ENCODE measurements around the gene RNF151.
A peak's percentile ranks its signal among the peaks of the same experiment; 100 is the strongest.
"Not testable (repeated sequence)": the region's sequence is repeated elsewhere in the genome, so short reads cannot be mapped to it uniquely, and the experiment has no call there.

Gene RNF151

GRCh38 chr16:1938910-1939309 is 27.7 kb upstream of the RNF151 start:
- no peak for DNase-seq (ENCODE audit: low spot score)

DNA sequence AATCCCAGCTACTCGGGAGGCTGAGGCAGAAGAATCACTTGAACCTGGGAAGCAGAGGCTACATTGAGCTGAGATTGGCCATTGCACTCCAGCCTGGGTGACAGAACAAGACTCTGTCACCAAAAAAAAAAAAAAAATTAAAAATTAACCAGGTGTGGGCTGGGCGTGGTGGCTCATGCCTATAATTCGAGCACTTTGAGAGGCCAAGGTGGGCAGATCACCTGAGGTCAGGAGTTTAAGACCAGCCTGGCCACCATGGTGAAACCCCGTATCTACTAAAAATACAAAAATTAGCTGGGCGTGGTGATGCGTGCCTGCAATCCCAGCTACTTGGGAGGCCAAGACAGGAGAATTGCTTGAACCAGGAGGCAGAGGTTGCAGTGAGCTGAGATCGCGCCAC is 26.8 kb upstream of the RNF151 start:
- not testable (repeated sequence) for DNase-seq (ENCODE audit: low spot score)

GRCh38 chr16:1940273-1941161 is 26.1 kb upstream of the RNF151 start:
- DNase-seq (ENCODE audit: low spot score): no peak

- DNase-seq (ENCODE audit: low spot score): no peak
Measured at GRCh38 chr16:1941162-1942046, 25.3 kb upstream of the RNF151 start.

DNA sequence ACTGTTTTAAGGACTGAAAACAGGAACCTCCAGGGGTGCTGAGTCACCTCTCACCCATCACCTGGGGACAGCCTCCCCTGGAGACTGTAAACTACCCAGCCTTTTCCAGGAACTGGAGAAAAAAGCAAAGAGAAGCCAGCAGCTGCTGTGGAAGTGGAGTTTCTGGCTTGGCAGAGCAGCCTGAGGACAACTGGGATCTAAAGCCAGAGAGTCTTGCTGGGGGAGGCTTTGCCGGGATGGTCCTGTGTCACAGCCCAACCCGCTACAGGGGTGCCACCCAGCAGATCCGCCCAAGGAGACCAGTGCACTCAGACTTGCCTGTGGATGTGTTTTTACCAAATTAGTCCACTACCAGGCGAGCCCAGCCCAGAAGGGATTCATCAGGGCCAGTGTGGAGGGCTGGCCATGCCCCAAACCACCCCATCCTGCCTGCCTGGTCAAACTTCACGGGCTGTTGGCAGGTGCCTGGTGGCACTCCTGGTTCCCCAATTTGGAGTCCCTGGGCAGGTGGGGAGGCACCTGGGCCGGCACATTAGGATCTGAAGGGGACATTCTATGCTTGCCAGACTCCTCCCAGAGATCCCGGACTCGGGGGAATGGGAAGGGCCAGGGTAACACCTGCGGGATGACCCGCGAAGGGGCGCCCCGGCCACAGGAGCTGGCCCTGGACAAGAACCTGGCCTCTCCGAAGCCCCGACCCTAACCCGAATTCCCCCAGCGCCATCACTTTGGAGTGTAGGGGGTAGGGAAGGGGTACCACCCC is 24.4 kb upstream of the RNF151 start:
- peak; percentile 17 for DNase-seq (ENCODE audit: low spot score)

DNA sequence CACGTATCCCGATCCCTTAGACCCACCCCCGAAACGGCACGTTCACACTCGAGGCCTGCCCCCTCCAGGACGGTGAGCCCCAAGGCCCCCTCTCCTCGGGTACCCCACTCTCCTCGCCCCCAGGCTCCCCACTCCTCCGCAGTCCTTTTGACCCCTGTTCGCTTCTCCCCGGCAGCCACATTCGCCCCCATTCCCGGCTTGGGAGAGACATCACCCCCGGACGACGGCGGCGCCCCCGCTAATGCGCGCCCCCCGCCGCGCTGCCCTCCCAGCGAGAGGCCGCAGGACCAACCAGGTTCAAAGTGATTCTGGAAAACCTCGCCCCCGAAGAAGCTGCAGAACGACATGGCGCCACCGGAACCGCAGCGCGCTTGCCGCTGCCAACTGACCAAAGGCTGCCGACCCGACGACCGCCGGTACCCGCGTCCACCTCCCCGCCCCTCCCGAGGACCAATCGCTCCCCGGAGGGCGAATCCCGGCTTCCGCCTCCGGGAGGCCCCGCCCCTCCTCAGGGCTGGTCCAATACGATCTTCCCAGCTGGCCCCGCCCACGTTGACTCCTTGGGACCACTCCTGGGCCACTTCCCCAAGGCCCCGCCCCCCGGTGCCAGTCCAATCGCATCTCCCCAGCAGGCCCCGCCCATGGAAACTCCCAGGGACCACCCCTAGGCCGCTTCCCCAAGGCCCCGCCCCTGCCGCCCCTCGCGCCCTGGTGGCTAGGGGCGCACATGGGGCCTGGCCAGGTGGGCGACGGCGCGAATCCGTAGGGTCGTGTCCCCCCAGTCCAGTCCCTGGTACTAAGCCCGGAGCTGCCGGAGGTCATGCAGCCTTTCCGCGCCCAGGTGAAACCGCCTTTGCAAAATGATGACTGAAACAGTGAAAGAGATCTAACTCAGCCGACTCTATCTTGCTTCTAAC is 23.6 kb upstream of the RNF151 start, which contains the start of gene MSRB1:
Gene MSRB1, minus strand, starts transcription at position 390 of the 917 bp plus-strand sequence. Its CDS starts 43 bp downstream, at position 347.
- DNase-seq (ENCODE audit: low spot score): peak; percentile 98

DNA sequence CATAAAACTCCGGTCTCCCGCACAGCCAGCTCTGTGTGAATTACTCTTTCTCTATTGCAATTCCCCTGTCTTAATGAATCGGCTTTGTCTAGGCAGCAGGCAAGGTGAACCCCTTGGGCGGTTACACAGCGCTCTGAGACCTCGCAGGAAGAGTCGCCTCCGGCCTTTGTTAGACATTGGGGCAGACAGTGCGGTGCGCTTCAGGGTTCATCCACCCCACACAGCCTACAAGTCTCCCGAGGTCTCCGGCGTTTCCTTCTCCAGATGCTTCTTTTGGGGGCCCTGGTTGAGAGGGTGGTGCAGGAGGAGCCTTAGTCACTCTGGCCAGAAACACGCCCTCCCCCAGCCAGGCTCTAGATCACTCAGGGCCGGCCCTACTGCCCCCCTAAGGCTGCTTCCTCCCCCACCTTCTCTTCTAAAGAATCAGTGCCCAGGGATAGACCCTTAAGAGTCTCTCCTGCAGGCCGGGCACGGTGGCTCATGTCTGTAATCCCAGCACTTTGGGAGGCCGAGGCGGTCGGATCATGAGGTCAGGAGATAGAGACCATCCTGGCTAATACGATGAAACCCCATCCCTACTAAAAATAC is 21.9 kb upstream of the RNF151 start:
- DNase-seq (ENCODE audit: low spot score): no peak

DNA sequence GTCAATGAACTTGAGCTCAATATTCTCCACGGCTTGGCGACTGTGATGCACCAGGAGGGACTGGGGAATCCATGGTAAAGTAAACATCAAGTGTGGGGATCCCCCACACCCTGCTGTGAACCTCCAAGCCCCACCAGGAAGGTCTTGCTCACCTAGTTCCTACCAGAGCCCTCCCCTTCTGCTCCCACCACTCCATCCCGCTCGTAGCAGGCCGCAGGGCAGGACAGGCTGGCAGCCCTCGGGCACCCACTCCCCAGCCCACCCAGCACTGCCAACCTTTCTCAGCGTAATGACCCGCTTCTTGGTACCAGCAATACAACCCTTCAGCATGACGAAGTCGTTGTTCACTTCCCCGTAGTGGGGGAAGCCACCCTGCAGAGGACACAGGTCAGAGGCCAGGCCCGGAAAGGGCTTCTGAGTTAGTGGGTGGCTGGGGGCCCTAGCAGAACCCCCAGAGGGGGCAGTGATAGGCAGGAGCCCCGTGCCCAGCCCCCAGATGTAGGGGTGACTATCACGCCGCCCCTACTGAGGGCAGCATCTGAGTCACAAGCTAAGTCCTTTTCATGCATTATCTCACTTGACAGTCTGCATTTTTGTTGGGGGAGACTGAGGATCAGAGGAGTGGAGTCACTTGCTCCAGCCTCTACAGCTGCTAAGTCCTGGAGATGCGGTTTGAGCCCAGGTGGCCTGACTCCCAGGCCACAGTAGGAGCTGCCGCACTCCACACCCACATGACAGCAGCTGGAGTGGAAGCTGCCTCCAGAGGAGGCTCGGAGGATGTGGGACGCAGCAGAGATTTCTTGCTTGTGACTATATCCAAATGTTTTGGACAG is 20.9 kb upstream of the RNF151 start:
- DNase-seq (ENCODE audit: low spot score): no peak

DNA sequence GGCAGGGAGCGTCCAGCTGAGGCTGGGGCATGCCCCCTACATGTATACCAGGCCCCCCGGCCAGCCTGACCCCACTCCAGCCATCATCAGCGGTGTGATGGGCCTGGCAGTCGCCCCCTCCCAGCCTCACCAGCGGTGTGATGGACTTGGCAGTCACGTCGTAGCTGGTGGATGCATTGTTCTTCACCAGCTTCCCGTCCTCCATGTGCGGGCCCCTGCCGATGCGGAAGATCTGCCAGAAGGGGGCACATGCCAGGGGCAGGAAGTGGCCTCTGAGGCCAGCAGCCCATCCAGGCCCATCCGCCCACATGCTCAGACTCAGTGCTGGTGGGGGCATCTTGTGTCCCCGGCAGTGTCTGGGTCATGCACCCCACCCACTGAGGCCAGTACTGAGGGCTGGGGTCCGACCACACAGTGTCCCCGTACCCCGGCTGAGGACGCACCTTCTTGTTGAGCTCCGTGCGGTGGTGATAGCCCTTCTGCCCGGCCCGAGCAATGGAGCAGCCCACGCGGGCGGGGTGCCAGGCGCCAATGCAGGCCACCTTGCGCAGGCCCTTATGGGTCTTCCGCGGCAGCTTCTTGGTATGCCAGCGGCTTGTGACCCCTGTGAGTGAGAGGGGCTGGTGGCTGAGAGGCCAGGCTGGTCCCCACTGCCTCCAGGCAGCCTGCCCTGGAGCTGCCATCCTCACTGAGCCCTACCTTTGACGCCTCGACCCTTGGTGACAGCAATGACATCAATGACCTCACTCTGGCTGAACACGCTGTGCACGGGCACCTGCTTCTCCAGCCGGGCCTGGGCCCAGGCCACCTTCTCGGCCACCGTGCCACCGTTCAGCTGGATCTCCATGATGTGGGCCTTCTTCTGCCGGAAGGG is 19.9 kb upstream of the RNF151 start:
- DNase-seq (ENCODE audit: low spot score): no peak

DNA sequence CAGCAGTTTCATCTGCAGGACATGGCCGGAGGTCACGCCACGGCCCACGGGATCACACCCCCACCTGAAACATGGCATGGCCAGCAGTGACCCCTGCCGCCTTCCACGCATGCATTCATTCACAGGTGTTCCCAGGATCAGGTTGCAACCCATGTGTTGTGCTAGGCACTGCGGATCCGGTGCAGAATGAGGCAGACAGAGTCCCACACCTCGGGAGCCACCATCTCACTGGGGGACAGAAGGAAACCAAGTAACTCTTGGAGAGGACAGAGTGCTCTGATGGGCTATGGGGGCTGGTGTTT is 19.3 kb upstream of the RNF151 start:
- DNase-seq (ENCODE audit: low spot score): no peak

DNA sequence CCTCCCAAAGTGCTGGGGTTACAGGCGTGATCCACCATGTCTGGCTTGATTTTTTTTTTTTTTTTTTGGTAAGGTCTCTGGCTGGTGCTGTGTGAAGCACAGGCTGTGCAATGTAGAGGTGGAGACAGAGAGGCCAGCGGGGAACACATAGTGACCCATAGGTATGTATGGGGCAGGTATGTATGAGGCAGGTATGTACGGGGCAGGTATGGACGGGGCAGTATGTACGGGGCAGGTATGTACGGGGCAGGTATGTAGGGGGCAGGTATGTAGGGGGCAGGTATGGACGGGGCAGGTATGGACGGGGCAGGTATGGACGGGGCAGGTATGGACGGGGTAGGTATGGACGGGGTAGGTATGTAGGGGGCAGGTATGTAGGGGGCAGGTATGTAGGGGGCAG is 17.1 kb upstream of the RNF151 start:
- DNase-seq (ENCODE audit: low spot score): no peak

GRCh38 chr16:1950047-1950446 is 16.6 kb upstream of the RNF151 start:
- DNase-seq (ENCODE audit: low spot score): no peak

DNA sequence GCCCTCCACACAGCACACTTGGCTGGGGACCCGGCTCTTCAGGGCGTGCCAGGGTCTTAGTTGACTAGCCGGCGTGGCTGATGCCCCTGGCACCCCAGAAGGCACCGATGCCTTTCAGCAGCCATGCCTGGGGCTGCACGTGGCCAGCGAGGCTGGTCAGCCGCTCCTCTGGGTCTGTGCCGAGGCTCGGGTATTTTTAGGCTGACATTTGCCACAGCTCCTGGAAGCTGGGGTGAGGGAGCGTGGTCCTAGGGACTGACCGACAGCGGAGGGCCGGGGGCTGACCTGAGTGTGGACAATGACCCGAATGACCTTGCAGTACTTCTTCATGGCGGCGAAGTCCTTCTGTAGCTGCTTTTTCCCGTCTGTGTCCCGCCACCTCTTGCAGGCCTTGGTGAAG is 16.1 kb upstream of the RNF151 start:
- no peak for DNase-seq (ENCODE audit: low spot score)

- DNase-seq (ENCODE audit: low spot score): no peak
Measured at GRCh38 chr16:1953734-1954133, 12.9 kb upstream of the RNF151 start.

DNA sequence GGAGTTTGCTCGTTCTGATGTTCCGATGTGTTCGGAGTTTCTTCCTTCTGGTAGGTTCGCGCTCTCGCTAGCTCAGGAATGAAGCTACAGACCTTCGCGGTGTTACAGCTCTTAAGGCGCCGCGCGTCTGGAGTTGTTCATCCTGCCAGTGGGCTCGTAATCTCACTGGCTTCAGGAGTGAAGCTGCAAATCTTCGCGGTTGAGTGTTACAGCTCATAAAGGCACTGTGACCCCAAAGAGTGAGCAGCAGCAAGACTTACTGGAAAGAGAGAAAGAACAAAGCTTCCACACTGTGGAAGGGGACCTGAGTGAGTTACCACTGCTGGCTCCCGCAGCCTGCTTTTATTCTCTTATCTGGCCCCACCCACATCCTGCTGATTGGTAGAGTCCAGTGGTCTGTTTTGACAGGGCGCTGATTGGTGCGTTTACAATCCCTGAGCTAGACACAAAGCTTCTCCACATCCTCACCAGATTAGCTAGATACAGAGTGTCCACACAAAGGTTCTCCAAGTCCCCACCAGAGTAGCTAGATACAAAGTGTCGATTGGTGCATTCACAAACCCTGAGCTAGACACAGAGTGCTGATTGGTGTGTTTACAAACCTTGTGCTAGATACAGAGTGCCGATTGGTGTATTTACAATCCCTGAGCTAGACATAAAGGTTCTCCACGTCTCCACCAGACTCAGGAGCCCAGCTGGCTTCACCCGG is 9.1 kb upstream of the RNF151 start:
- not testable (repeated sequence) for DNase-seq (ENCODE audit: low spot score)

DNA sequence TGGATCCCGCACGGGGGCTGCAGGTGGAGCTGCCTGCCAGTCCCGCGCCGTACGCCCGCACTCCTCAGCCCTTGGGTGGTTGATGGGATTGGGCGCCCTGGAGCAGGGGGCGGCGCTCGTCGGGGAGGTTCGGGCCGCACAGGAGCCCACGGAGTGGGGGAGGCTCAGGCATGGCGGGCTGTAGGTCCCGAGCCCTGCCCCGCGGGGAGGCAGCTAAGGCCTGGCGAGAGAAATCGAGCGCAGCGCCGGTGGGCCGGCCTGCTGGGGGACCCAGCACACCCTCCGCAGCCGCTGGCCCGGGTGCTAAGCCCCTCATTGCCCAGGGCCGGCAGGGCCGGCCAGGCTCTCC is 8.5 kb upstream of the RNF151 start:
- DNase-seq (ENCODE audit: low spot score): not testable (repeated sequence)

DNA sequence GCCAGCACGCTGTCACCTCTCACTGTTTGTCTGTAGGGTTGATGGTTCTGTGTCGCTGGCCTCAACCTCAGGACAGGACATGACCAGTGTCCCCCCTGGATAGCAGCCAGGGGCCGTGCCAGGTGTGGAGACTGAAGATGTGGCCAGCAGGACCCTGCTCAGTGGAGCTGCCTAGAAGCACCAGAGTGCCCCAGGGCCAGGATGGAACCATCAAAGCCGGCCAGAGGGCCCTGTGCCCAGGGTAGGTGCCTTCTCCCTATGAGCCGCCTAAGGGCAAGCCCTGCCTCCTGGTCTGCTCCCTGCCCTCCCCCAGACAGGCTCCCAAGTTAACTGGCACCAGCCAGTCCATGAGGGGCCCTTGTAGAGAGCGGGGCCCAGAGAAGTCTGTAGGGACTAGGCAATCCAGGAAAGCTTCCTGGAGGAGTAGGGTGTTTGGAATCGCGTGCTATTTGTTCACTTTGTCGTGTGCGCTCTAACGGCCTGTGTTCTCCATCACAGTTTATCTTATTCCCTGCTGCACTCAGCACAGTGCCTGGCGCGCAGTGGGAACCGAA is 7.9 kb upstream of the RNF151 start:
- DNase-seq (ENCODE audit: low spot score): no peak
